GM19328 (cell line): Measurements from ENCODE around the gene ZBTB25.

Experiments
- ATAC-seq: cut with Tn5 transposase; IDR thresholded peaks from one replicate; pipeline ENCODE4 v1.9.1; 2021; ENCODE audit warnings: mild to moderate bottlenecking, moderate library complexity; ENCODE audit not compliant: unreplicated experiment

The ZBTB25 gene

GRCh38 chr14:64444140-64444539 lies 59.5 kb downstream of the ZBTB25 start:
- no peak for ATAC-seq

DNA sequence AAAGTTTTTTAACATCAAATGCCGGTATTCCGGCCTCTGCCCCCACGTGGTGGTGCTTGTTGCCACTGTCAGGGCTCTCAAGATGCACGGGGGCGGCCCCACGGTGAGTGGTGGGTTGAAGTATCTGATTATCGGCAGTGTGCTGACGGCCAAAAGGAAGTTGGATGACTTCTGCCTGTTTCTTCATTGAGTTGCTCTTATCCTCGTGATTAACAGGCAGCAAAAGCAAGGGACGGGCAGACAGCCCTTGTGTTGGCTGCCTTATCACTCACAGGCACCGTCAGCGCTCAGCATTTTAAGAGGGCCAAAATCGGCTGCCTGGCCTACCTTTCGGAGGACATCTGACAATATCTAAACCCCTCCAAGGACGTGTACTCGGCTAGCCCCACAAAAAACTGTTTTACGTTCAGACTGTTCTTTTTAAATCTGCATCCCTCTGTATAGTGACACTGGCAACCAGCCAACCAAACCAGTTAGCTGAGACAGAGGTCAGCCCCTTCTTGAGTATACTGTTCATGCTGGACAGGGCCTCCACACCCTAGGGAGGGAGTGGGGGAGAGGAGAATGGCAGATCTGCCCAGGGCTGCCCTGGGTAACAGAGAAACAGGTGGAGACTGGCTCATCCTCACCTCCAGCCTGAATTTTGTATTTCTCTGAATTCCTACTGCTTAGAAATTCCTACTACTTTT lies 61.2 kb downstream of the ZBTB25 start:
- no peak for ATAC-seq

GRCh38 chr14:64440494-64440893 lies 63.1 kb downstream of the ZBTB25 start:
- no peak for ATAC-seq

GRCh38 chr14:64439141-64439540 lies 64.5 kb downstream of the ZBTB25 start:
- ATAC-seq = no peak

GRCh38 chr14:64438181-64438841 lies 65.3 kb downstream of the ZBTB25 start:
- ATAC-seq = no peak

- no peak for ATAC-seq
These were observed 69.1 kb downstream of the ZBTB25 start for GRCh38 chr14:64434528-64434927.

GRCh38 chr14:64423987-64424386 lies 79.7 kb downstream of the ZBTB25 start:
- ATAC-seq = no peak

DNA sequence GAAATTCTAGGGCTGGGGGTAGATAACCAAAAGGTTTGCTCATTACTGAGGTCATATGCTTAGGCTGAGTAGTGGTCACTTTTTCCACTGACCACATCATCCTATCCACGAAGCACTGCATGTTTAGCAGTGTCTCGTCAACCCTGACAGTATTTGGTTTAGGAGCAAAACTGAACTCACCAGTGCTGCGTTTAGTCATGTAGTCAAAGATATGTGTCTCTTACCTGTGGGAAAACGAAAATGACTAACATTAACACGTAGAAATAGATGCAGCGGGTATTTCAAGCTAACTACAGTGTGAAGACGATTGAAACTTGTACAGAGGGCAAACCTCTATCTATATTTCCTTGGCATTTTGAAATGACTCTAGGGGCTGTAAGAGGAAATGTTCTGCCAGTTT lies 80.9 kb downstream of the ZBTB25 start:
- no peak for ATAC-seq

DNA sequence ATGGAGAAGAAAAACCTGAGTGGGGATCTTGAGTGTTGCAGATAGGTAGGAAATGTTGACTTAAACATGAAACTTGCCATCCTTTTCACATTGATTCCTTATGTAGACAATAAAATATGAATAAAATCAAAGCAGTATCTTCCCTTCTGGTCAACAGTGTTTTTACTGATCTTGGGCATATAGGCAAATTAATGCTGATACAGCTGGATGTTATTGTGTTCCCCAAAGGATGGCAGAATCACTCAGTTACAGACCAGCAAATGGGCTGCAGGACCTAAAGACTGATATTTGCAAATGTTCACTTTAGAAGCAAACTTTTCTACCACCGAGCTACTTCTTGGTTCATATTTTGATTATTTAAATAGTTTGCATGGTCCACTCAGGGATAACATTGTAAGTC lies 81.6 kb downstream of the ZBTB25 start:
- ATAC-seq = no peak

DNA sequence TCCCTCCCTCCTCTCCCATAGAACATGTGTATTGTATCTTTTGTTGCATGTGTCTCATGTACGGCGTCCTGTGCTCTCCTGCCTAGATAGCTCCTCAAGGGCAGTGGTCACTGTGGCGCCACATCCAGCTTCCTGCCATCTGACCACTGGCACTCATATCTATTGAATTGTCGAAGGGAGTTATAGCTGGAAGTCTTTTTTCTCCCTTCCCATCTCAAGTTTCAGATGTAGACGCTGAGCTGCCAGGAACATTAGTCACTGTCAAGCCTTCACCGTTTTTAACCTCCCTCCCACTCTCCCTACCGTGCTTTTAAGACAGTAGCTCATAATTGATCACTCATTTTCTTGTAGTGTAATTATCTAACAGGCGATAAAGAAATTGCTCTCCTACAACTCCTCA lies 82.5 kb downstream of the ZBTB25 start:
- no peak for ATAC-seq

DNA sequence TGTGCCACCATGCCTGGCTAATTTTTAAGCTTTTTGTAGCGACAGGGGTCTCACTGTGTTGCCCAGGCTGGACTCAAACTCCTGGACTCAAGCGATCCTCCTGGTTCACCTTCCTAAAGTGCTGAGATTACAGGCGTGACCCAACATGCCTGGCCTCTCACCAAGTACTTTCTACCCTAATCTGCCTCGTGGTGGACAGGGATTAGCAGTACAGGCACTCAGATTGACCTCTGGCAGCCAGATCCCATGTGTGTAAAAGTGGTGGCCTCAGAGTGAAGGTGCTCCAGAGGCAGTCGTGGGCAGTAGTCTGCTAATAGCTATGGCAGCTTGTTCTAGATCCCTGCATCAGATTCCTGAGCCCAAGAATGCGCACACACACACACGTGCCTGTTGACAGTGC lies 84.6 kb downstream of the ZBTB25 start:
- ATAC-seq = no peak

DNA sequence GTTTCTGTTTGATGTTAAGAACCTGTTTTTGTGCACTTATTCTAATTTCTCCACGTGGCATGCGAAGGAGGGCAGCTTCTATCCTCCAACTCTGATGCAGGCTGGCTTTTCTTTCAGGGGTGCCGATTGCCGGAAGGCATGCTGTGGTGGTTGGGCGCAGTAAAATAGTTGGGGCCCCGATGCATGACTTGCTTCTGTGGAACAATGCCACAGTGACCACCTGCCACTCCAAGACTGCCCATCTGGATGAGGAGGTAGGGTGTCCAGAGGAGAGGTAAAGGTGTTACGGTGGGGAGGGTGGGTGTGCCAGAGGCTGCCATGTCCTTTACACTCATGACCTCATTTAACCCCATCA lies 85.9 kb downstream of the ZBTB25 start:
- no peak for ATAC-seq

- no peak for ATAC-seq
These were observed 86.4 kb downstream of the ZBTB25 start for GRCh38 chr14:64417055-64417770.

DNA sequence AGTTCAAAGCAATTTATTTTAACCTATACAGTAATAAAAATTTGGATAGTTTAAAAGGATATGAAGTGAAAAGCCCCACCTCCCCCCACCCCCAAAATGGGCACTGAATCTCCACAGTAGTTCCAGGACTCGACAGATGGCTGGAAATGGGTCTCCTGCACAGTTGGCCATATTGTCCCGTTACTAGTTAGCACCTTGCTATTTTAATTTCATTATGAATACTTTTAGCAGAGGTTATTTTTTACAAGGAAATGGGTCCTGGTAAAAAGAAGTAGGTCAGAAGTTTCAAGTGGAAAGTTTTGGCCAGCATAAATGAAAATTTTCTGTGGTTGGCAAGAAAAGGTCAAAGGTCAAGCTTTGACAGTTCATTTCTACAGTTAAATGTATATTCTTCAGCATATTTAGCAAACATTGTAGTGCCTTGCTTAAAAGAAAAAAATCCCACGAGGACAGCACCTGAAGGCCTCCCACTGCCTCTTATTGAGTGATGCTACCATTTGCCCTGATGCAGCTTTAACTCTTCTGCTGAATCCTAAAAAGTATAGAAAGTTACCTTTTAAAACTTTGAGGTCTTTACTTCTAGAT lies 87.2 kb downstream of the ZBTB25 start:
- ATAC-seq = no peak

GRCh38 chr14:64412237-64412636 lies 91.4 kb downstream of the ZBTB25 start:
- no peak for ATAC-seq

- ATAC-seq = no peak
These were observed 92.6 kb downstream of the ZBTB25 start for GRCh38 chr14:64411001-64411400.

DNA sequence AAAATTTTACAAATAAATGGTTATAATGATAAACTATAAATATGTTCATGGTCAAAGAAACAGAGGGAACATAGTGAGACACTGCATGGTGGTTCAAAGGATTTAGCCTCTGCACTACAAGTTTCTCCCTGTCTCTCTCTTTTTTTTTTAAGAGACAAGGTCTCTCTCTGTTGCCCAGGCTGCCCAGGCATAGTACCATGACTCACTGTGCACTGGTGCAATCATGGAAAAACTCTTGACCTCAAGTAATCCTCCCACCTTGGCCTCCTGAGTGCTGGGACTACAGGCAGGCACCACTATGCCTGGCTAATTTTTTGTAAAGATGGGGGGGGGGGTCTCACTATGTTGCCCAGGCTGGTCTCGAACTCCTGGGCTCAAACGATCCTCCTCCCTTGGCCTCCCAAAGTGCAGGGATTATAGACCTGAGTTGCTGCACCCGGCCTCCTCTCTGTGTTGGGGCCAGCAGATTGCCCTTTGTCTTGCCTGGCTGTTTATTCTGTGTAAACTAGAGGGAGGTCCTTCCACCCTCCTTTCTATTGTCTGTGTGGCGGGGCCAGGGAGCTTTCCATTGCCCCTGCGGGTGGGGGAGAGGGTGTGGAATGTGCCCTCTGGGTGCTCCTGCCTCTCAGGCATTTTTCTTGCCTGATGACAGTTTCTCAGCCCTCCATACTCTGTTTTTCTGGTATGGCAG lies 93.4 kb downstream of the ZBTB25 start:
- ATAC-seq = no peak

DNA sequence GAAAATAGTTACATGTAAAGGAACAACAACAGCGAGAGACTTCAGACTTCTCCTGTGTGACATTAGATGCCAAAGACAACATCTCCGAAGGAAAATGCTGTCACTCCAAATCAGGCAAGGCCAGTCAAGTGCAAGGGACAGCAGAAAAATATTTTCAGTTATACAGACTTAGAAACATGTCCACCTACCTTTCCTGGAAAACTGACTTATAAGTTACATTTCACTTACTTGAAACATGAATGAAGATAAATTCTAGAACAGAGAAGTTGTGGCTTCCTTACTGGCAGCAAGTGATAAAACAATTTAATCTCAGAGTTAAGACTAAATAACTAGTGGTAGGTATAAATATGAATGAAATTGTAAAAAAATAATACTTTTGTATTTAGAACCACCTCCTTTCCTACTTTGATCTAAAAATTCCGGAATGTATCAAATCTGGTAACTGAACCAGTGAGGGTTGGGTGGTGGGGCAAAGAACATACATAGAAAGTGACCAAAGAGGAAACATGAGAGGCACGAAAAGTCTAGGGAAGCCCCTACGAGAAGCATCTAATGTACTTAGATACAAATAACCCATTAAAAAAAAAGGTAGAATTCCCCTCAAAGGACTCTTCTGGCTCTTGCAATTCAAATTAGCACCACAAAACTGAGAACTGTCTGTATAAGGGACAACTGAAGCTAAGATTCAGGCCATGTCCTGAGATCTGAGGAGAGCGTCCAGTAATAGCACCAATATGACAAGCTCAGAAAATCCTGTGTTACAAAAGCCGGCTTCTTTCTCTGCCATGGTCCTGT lies 94.3 kb downstream of the ZBTB25 start:
- no peak for ATAC-seq

- no peak for ATAC-seq
These were observed 96.3 kb downstream of the ZBTB25 start for GRCh38 chr14:64407329-64407728.

DNA sequence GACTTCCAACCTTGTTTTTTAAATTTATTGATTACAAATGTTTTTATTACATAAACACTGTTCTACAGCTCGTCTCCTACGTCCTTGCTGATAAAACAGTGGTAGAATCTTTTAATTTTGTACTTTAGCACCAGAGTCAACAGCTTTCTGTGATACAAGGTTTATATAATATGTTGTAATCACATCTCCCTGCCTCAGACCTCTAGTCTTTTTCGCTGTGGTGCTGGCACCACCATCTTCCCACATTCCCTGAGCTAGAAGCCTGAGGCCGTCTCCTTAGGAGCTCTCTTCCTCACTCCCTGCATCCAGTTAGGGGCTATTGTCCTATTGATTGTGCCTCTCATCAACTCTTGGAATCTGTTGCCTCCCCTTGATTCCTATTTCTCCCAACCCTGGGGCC lies 98.3 kb downstream of the ZBTB25 start:
- ATAC-seq = no peak
